ENCODE results near the gene RCN2.
"Not testable (repeated sequence)": the region's sequence is repeated elsewhere in the genome, so short reads cannot be mapped to it uniquely, and the experiment has no call there.

Gene RCN2

DNA sequence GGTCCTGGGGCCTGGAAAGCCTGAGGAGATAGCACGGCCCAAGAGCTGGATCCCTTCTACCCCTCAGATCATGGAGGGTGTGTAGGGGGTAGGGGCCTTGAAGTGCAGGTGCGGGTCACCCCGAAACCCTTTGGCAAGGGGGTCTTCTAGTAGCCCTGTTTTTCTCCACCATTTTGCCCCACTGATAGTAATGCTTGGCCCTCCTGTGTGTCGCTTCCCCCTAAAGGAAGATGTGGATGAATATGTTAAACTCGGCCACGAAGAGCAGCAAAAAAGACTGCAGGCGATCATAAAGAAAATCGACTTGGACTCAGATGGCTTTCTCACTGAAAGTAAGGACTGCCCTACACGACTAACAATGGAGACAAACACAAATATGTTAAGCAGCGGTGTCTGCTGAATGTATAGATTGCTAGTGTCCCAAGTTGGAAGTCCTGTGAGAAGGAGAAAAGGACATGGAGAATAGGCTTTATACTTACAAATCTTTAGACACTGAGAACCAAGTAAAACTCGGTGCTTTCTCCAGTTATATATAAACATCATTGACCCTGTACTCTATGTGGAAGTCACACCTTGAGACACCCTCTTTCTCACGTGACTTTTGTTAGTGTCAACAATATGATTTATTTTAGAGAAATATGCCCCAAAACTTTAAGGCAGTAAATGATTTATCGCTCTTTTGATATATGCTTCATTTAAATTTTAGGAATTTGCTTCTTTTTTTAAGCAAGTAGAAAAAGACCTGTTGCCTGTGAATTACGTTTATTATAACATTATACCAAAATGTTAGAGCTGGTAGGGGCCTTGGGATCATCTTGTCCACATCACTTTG is 802 bp downstream of the RCN2 start:
- DNase-seq = no peak

- DNase-seq = no peak
Measured at GRCh38 chr15:76935620-76936019, 4.1 kb downstream of the RCN2 start.

- no peak for DNase-seq
Measured at GRCh38 chr15:76936671-76937070, 5.1 kb downstream of the RCN2 start.

- no peak for DNase-seq
Measured at GRCh38 chr15:76938752-76939151, 7.2 kb downstream of the RCN2 start.

GRCh38 chr15:76939715-76940114 is 8.2 kb downstream of the RCN2 start:
- DNase-seq = no peak

GRCh38 chr15:76941636-76942035 is 10.1 kb downstream of the RCN2 start:
- no peak for DNase-seq

DNA sequence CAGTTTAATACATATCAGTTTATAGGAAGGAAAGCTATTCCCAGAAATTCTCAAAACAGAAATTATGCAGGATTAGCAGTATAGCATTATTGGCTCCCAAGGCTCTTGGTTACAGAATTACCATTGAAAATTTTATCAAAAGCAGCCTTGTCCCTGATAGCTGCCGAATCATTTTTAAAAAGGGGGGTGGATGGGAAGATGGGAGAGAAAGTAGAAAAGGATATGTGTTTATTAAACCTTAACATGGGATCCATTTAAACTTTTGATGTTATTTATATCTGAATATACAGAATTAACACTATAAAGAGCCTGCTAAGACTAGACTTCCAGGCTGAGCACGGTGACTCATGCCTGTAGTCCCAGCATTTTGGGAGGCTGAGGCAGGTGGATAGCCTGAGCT is 10.8 kb downstream of the RCN2 start:
- no peak for DNase-seq

DNA sequence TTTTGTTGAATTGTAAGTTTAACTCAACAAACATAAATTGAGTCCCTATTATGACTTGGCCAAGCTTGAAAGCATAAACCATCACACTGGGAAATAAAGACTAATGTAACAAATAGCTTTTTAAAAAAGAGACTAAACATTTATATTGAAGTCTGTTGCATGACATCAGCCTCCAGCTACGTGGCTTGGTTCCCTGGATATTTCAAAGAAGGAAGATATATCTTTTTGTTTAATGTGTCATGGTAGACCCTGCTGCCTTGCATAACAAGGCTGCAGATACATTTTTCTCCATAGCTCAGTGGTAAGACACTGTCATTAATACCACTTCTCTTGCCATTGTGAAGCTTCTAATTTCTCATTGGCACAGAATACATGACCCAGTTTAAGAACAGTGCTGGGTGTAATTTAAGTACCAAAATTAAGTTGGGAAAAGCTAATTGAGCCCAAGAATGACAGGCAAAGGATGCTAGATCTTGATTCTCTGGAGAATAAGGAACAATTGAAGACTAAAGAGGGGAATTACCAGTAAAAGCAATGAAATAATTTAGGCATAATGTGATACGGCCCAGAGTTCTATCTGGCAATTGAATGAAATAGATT is 14.0 kb downstream of the RCN2 start:
- DNase-seq = no peak

GRCh38 chr15:76947454-76947853 is 15.9 kb downstream of the RCN2 start:
- no peak for DNase-seq

- no peak for DNase-seq
Measured at GRCh38 chr15:76951220-76951619, 19.7 kb downstream of the RCN2 start.

DNA sequence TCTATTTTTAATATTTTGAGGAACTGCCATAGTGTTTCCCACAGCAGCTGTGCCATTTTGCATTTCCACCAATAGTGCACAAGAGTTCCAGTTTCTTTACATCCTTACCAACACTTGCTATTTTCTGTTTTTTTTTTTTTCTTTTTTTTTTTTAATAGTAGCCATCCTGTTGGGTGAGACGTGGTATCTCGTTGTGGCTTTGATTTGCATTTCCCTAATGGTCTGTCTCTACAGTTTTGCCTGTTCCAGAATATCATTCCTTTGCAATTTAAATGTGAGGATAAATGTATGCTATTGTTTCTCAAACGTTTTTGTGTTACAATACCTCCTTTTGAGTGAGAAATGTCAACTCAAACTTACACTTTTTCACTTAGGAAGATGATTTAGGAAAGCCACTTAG is 22.4 kb downstream of the RCN2 start:
- no peak for DNase-seq

GRCh38 chr15:76954744-76955143 is 23.2 kb downstream of the RCN2 start:
- DNase-seq = no peak

DNA sequence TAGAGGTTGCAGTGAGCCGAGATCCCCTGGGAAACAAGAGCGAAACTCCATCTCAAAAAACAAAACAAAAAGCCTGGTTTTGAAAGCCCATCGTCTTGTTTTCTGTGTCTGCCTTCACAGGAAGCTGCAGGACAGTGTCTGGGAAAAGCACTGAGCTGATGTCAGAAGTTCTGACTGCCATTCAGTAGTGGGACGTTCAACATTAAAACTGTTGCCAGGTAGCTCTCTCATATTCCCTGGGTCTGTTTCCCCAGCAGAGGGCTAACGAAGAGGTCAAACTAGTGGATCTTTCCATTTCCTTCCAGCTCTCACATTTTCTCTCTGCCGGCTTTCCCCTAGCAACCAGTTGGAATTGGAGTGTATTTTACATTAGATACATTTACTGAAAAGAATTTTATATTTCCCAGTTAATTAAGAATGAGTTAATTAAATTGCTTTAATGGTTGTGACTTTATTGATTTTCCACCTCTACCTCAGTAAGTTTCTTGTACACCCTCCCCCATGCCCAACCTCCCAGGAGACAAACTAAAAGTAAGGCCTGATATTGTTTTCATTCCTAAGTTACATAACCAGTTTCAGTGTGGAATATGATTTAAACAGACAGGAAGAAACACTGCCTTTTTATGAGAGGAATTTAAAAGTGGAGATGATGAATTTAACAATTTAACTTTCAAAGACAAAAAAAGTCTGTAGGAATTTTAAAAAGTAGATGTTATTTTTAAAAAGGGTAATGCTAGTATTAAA is 29.9 kb downstream of the RCN2 start:
- no peak for DNase-seq

GRCh38 chr15:76962337-76963013 is 30.9 kb downstream of the RCN2 start:
- DNase-seq = no peak

DNA sequence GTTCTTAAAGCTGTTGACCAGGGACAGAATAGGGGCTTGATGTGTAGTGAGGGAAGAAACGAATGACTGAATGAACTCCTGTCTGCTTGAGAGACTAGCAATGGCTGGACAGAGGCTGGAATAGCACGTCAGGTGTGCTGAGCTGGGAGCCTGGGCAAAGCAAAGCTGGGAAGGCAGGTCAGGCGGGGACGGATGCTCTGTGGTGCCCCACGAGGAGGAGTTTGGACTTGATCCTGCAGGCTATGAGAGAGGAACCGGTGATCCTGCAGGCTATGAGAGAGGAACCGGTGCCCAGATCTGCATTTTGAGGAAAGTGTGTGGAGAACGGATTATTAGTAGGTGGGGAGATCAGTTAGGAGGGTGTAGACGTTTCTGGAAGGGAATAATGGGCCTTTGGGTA is 32.0 kb downstream of the RCN2 start:
- no peak for DNase-seq

- DNase-seq = no peak
Measured at GRCh38 chr15:76964157-76964556, 32.6 kb downstream of the RCN2 start.

GRCh38 chr15:76966051-76966450 is 34.5 kb downstream of the RCN2 start:
- DNase-seq = not testable (repeated sequence)

- no peak for DNase-seq
Measured at GRCh38 chr15:76967067-76967466, 35.5 kb downstream of the RCN2 start.

GRCh38 chr15:76968306-76968705 is 36.8 kb downstream of the RCN2 start:
- no peak for DNase-seq

DNA sequence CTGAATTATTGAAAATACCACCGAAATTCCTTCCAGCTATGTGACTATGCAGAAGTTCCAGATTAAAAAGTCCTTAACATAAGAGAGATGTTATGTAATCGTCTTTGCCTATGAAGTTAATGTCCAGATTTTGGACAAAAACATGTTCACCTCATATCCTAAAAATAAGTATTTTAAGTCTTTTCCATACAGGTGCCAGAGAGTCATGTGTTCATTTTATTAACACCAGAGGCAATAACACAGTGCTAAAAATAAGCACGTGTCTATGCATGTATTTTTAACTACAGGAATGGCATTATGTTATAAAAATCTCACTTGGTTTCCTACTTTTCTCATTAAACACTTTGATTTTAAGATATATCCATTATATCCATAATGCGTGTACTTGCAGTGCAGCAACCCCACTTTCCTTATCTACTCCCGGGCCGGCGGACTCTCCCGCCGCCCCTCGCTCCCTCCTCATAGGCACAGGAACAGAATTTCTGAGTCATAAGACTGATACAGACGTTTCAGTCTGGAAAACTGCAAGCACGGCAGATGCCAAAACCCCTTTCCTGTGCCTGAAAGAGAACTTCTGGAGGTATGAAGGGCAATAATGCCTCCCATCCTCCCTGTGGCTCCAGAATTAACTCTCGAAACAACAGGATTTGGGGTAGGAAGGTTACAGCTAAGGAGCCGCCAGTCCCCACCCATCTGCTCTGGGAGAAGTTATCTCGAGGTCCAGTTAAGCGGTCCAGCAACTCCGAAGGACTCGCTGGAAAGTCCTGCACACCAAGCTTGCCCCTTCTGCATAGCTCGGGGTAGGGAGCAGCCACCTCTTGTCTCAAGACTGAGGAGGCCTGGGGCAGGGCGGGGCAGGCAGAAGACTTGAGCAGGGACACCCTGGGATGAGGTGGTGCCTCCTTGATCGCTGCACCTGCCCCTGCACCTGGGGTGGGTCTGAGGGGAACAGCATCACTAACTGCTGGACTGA is 41.1 kb downstream of the RCN2 start:
- no peak for DNase-seq

GRCh38 chr15:76973362-76973743 is 41.8 kb downstream of the RCN2 start:
- peak; percentile 69 for DNase-seq

- DNase-seq = no peak
Measured at GRCh38 chr15:76973906-76974305, 42.4 kb downstream of the RCN2 start.
